ENCODE measurements around the gene SMIM10. TPM values are rescaled to one million over a fixed set of nuclear protein-coding genes. Genes with fewer than 3 reads are reported as not detected.

The SMIM10 gene
- total and polyA plus RNA-seq, 10 donors: 5.2 to 14.4 (median 8.0) TPM

DNA sequence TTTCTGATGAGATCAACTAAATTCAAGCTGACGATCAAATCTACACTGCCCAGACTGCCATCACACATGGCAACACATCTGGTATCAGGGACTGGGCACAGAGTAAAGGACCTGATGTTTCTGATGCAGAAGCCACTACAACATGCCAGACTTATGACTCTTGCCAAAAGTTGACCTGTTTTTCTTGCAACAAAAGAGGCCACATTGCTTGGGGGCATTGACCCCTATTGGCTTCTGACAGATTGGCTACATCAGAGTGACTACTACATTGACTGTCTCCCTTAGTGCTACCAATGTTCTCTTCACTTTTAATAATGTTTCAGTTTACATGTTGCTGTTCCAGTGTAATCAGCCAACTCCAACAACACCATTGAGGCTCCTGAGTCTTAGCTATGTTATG is 15.3 kb upstream of the SMIM10 start:
- TF ChIP-seq POLR2A (IDR thresholded peaks at IDR 0.05): no peak
- no peaks in the 10 kb centered on the region for H3K36me3 ChIP-seq
- no peaks in the 10 kb centered on the region for H3K27me3 ChIP-seq (replicated peaks in 1 of 7)
- no peaks in the 10 kb centered on the region for H3K9me3 ChIP-seq
- DNase-seq: no peak
- no peak overlapping the region for H3K27ac ChIP-seq
- H3K4me3 ChIP-seq: no peak overlapping the region
- WGBS, 5 donors: 78 to 100% (median 91%) methylated on average over 1 of the region's 1 CpG; no CpG with 5 or more reads in 1 of the 5 donors
- intact Hi-C loops (cut with DNase I; ENCODE audit: low total_unique reads): no loop called here
- H3K4me1 ChIP-seq: no peaks in the 10 kb centered on the region

DNA sequence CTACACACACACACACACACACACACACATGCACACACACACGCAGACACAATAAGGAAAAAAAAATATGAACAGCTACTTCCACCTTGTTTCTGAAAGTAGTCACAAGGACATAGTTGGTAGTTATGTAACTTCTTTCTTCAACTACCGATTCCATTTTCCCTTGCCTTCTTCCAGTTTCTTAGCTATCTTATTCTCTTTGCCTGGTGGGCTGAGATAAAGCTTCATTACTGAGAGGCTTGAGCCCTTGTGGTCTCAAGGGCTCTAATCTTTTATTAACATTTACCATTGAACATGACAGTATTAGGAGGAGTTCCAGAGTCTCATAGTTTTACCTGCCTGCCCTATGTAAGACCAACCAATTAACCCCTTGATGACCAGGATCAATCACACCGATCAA is 8.9 kb upstream of the SMIM10 start:
- Histone ChIP-seq H3K27me3 (replicated peaks in 1 of 7) (peaks cover 0 to 10% (median 0%) of the 10 kb centered on the region in 7 donors), H3K4me1 (no peaks in the 10 kb centered on the region), H3K27ac (no peak overlapping the region), H3K9me3 (no peaks in the 10 kb centered on the region), H3K4me3 (no peak overlapping the region), H3K36me3 (no peaks in the 10 kb centered on the region)
- no peak for TF ChIP-seq POLR2AphosphoS5 (IDR thresholded peaks at IDR 0.05)
- TF ChIP-seq, protein P1, sequence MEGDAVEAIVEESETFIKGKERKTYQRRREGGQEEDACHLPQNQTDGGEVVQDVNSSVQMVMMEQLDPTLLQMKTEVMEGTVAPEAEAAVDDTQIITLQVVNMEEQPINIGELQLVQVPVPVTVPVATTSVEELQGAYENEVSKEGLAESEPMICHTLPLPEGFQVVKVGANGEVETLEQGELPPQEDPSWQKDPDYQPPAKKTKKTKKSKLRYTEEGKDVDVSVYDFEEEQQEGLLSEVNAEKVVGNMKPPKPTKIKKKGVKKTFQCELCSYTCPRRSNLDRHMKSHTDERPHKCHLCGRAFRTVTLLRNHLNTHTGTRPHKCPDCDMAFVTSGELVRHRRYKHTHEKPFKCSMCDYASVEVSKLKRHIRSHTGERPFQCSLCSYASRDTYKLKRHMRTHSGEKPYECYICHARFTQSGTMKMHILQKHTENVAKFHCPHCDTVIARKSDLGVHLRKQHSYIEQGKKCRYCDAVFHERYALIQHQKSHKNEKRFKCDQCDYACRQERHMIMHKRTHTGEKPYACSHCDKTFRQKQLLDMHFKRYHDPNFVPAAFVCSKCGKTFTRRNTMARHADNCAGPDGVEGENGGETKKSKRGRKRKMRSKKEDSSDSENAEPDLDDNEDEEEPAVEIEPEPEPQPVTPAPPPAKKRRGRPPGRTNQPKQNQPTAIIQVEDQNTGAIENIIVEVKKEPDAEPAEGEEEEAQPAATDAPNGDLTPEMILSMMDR (IDR thresholded peaks at IDR 0.05 in 8 of 11, conservative IDR thresholded peaks at IDR 0.05 in 3 of 11): no peak
- no peak for TF ChIP-seq POLR2A (IDR thresholded peaks at IDR 0.05)
- 60 to 75% (median 68%) methylated on average over 3 of the region's 3 CpGs for WGBS, 5 donors
- intact Hi-C loops (cut with DNase I; ENCODE audit: low total_unique reads): no loop called here
- DNase-seq: no peak

DNA sequence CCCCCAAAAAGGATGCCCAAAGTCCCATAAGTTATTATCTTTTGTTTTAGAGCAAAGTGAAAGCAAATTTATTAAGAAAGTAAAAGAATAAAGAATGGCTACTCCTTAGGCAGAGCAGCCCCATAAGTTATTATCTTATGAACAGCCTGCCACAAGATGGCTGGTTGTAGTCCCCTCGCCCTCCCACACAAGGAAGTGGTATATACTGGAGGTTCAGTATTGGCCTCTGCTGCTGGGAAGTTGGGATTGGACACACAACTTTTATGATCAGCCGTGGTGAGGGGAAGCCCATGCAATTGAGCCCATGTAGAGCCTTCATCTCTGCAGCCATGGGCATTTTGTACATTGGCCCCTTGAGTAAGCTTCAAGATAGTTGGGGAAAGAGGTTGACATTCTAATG is 8.0 kb upstream of the SMIM10 start:
- H3K4me1 ChIP-seq: no peaks in the 10 kb centered on the region
- H3K4me3 ChIP-seq: no peak overlapping the region
- TF ChIP-seq POLR2AphosphoS5 (IDR thresholded peaks at IDR 0.05) (no peak), POLR2A (IDR thresholded peaks at IDR 0.05) (no peak)
- TF ChIP-seq, protein P1 (IDR thresholded peaks at IDR 0.05 in 8 of 11, conservative IDR thresholded peaks at IDR 0.05 in 3 of 11): no peak
- no peak for DNase-seq
- H3K27ac ChIP-seq: no peak overlapping the region
- 53 to 100% (median 93%) methylated on average over 2 of the region's 2 CpGs for WGBS, 5 donors
- H3K36me3 ChIP-seq: no peaks in the 10 kb centered on the region
- H3K27me3 ChIP-seq (replicated peaks in 1 of 7): peaks cover 0 to 10% (median 0%) of the 10 kb centered on the region in 7 donors
- intact Hi-C loops (cut with DNase I; ENCODE audit: low total_unique reads): no loop called here
- no peaks in the 10 kb centered on the region for H3K9me3 ChIP-seq

DNA sequence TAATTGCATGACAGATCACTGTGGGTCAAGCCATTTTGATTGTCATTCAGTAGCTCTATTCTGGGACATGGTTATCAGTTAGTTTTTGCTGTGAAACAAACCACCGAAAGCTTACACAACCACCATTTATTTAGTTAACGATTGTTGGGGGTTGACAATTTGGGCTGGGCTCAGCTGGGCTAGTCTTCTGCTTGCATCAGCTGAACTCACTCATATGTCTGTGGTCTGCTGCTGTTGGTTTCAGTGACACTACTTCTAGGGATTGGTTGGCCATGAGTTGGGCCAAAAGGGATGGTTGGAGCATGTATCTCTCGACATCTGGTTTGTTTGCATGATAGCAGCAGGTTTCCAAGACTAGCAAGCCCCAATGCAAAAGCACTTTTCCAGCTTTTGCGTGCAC is 5.3 kb upstream of the SMIM10 start:
- H3K4me3 ChIP-seq: no peak overlapping the region
- intact Hi-C loops (cut with DNase I; ENCODE audit: low total_unique reads): no loop called here
- H3K27me3 ChIP-seq (replicated peaks in 1 of 7): peaks cover 0 to 13% (median 0%) of the 10 kb centered on the region in 7 donors
- H3K27ac ChIP-seq: no peak overlapping the region
- no peak for DNase-seq
- H3K4me1 ChIP-seq: peaks cover 0 to 3% (median under 1%) of the 10 kb centered on the region in 6 donors
- no peaks in the 10 kb centered on the region for H3K9me3 ChIP-seq
- WGBS, 5 donors: 70 to 98% (median 93%) methylated on average over 3 to 4 of the region's 4 CpGs
- TF ChIP-seq POLR2AphosphoS5 (IDR thresholded peaks at IDR 0.05) (no peak), POLR2A (IDR thresholded peaks at IDR 0.05) (no peak)
- TF ChIP-seq, protein P1 (IDR thresholded peaks at IDR 0.05 in 8 of 11, conservative IDR thresholded peaks at IDR 0.05 in 3 of 11): no peak
- H3K36me3 ChIP-seq: no peaks in the 10 kb centered on the region

DNA sequence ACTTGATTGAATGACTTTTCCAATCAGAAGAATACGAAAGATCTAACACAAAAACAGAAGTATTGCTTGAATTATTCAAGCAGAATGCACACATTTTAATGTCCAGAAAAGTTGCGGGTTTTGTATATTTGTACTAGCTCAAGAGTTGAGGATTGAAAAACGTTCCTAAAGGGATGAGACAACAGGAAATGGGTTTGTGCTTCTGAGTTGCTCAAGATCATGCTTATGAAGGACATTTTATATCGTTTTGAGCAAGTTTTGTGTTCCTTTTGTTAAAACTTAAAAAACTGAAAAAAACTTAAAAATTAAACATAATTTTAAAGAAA is 353 bp upstream of the SMIM10 start:
- Histone ChIP-seq H3K27ac (peak overlapping the region in 7 of 8 donors; percentile 35 to 76 (median 59)), H3K4me1 (peaks cover 0 to 18% (median 4%) of the 10 kb centered on the region in 6 donors), H3K36me3 (no peaks in the 10 kb centered on the region), H3K27me3 (replicated peaks in 1 of 7) (peaks cover 0 to 14% (median 5%) of the 10 kb centered on the region in 7 donors), H3K4me3 (peak overlapping the region in 5 of 8 donors; percentile 29 to 72 (median 45)), H3K9me3 (no peaks in the 10 kb centered on the region)
- TF ChIP-seq, protein P1 (IDR thresholded peaks at IDR 0.05 in 8 of 11, conservative IDR thresholded peaks at IDR 0.05 in 3 of 11): no peak
- TF ChIP-seq POLR2A (IDR thresholded peaks at IDR 0.05): no peak
- no peak for TF ChIP-seq POLR2AphosphoS5 (IDR thresholded peaks at IDR 0.05)
- 27 to 44% (median 39%) methylated on average over 4 of the region's 4 CpGs for whole genome bisulfite sequencing, 5 donors
- intact Hi-C loops (cut with DNase I; ENCODE audit: low total_unique reads): no loop called here
- no peak for DNase-seq

Data from spleen (tissue), 11 donors.